WERI-Rb-1 (cell line): ENCODE results near the gene SEC31A.

Experiments used
- DNase-seq: peaks from one replicate; pipeline ENCODE4 v3.0.0-alpha.2; 2020
- H3K27ac ChIP-seq: fragments of 250-450 bp; sonication (Bioruptor Pico); 2 replicates; pipeline ENCODE4 v1.5.1; 2020; ENCODE audit warnings: mild to moderate bottlenecking, moderate library complexity
- H3K27me3 ChIP-seq: fragments of 250-450 bp; sonication (Bioruptor Pico); 2 replicates; pipeline ENCODE4 v1.5.1; 2021; ENCODE audit warnings: mild to moderate bottlenecking, low read depth, moderate library complexity; ENCODE audit not compliant: insufficient read depth, severe bottlenecking
- H3K36me3 ChIP-seq: fragments of 250-450 bp; sonication (Bioruptor Pico); 2 replicates; pipeline ENCODE4 v1.5.1; 2020; ENCODE audit warnings: mild to moderate bottlenecking, moderate library complexity
- H3K4me3 ChIP-seq: 2 replicates; pipeline ENCODE4 v1.5.1; 2011; ENCODE audit warnings: low read depth, mild to moderate bottlenecking, control low read depth, low read length
- H3K9me3 ChIP-seq: fragments of 250-450 bp; sonication (Bioruptor Pico); 2 replicates; pipeline ENCODE4 v1.5.1; 2021; ENCODE audit warnings: mild to moderate bottlenecking, moderate library complexity; ENCODE audit not compliant: severe bottlenecking
- CTCF ChIP-seq: IDR thresholded peaks from 2 replicates; pipeline ENCODE4 v1.5.1; 2011; ENCODE audit warnings: low read depth, mild to moderate bottlenecking, control low read depth, inconsistent platforms, low read length

The SEC31A gene

GRCh38 chr4:82773057-82773456 is 117.9 kb downstream of the SEC31A start:
- no peak for DNase-seq
- Histone ChIP-seq H3K4me3 (no peak overlapping the region), H3K27me3 (no peaks in the 10 kb centered on the region), H3K36me3 (no peaks in the 10 kb centered on the region), H3K9me3 (no peaks in the 10 kb centered on the region), H3K27ac (no peak overlapping the region)
- no peak for TF ChIP-seq CTCF

GRCh38 chr4:82770607-82771006 is 120.3 kb downstream of the SEC31A start:
- no peaks in the 10 kb centered on the region for H3K27me3 ChIP-seq
- no peaks in the 10 kb centered on the region for H3K36me3 ChIP-seq
- H3K4me3 ChIP-seq, result no peak overlapping the region
- TF ChIP-seq CTCF, result no peak
- H3K27ac ChIP-seq, result no peak overlapping the region
- DNase-seq, result no peak
- peaks cover 2% of the 10 kb centered on the region for H3K9me3 ChIP-seq
